ENCODE measurements around the gene OTULIN.

OTULIN gene

GRCh38 chr5:14660833-14661232, 3.7 kb upstream of the OTULIN start (continued):
- TF ChIP-seq, protein P1, sequence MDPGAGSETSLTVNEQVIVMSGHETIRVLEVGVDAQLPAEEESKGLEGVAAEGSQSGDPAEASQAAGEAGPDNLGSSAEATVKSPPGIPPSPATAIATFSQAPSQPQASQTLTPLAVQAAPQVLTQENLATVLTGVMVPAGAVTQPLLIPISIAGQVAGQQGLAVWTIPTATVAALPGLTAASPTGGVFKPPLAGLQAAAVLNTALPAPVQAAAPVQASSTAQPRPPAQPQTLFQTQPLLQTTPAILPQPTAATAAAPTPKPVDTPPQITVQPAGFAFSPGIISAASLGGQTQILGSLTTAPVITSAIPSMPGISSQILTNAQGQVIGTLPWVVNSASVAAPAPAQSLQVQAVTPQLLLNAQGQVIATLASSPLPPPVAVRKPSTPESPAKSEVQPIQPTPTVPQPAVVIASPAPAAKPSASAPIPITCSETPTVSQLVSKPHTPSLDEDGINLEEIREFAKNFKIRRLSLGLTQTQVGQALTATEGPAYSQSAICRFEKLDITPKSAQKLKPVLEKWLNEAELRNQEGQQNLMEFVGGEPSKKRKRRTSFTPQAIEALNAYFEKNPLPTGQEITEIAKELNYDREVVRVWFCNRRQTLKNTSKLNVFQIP (CRISPR knock-in tag; IDR thresholded peaks at IDR 0.05; ENCODE audit: borderline replicate concordance, low read depth), result no peak
- no peak for TF ChIP-seq ZNF8 (CRISPR knock-in tag; IDR thresholded peaks at IDR 0.05)
- TF ChIP-seq RARB (CRISPR knock-in tag; IDR thresholded peaks at IDR 0.05), result no peak

DNA sequence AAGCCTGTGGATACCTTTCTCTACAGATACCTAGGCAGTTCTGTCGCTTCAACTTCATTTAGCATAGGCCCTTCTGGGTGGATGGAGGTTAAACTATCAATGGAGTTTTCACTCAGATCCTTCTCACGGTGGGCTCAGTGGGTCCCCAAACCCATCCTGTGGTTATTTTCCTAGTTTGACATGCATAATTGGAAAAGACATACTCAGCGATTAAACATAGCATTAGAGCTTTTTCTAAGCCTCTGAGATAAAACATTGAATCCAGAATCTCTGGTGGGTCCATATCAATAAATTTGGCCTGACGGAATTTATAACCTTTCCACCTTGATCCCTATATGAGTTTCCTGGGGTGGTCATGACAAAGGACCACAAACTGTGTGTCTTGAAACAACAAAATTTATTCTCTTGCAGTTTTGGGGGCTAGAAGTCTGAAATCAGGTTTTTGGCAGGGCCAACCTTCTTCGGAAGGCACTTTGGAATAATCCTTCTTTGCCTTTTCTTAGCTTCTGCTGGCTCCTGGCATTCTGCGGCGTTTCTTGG, 1.7 kb upstream of the OTULIN start:
- TF ChIP-seq ESRRG (CRISPR knock-in tag; IDR thresholded peaks at IDR 0.05) (no peak), ZNF8 (CRISPR knock-in tag; IDR thresholded peaks at IDR 0.05) (no peak), GLIS3 (CRISPR knock-in tag; IDR thresholded peaks at IDR 0.05) (no peak), ZFP3 (CRISPR knock-in tag; IDR thresholded peaks at IDR 0.05) (no peak), ZC3H10 (CRISPR knock-in tag; IDR thresholded peaks at IDR 0.05) (no peak), ZNF70 (CRISPR knock-in tag; IDR thresholded peaks at IDR 0.05) (no peak)
- TF ChIP-seq, protein P2, sequence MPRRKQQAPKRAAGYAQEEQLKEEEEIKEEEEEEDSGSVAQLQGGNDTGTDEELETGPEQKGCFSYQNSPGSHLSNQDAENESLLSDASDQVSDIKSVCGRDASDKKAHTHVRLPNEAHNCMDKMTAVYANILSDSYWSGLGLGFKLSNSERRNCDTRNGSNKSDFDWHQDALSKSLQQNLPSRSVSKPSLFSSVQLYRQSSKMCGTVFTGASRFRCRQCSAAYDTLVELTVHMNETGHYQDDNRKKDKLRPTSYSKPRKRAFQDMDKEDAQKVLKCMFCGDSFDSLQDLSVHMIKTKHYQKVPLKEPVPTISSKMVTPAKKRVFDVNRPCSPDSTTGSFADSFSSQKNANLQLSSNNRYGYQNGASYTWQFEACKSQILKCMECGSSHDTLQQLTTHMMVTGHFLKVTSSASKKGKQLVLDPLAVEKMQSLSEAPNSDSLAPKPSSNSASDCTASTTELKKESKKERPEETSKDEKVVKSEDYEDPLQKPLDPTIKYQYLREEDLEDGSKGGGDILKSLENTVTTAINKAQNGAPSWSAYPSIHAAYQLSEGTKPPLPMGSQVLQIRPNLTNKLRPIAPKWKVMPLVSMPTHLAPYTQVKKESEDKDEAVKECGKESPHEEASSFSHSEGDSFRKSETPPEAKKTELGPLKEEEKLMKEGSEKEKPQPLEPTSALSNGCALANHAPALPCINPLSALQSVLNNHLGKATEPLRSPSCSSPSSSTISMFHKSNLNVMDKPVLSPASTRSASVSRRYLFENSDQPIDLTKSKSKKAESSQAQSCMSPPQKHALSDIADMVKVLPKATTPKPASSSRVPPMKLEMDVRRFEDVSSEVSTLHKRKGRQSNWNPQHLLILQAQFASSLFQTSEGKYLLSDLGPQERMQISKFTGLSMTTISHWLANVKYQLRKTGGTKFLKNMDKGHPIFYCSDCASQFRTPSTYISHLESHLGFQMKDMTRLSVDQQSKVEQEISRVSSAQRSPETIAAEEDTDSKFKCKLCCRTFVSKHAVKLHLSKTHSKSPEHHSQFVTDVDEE (CRISPR knock-in tag; IDR thresholded peaks at IDR 0.05), result no peak
- TF ChIP-seq, protein P1 (CRISPR knock-in tag; IDR thresholded peaks at IDR 0.05; ENCODE audit: borderline replicate concordance, low read depth), result no peak
- ATAC-seq, result no peak

- peak; percentile 70 for ATAC-seq
- TF ChIP-seq ESRRG (CRISPR knock-in tag; IDR thresholded peaks at IDR 0.05) (no peak), TOX (CRISPR knock-in tag; IDR thresholded peaks at IDR 0.05; ENCODE audit: borderline replicate concordance) (no peak), ZNF70 (CRISPR knock-in tag; IDR thresholded peaks at IDR 0.05) (no peak), ZNF565 (CRISPR knock-in tag; conservative IDR thresholded peaks at IDR 0.05; ENCODE audit: low read depth) (no peak), ZFP3 (CRISPR knock-in tag; IDR thresholded peaks at IDR 0.05) (no peak), PATZ1 (CRISPR knock-in tag; IDR thresholded peaks at IDR 0.05; ENCODE audit: borderline replicate concordance) (no peak), CSRNP3 (CRISPR knock-in tag; IDR thresholded peaks at IDR 0.05) (no peak), SNAI2 (CRISPR knock-in tag; IDR thresholded peaks at IDR 0.05) (no peak), BACH2 (CRISPR knock-in tag; IDR thresholded peaks at IDR 0.05; ENCODE audit: borderline replicate concordance) (no peak), ZC3H10 (CRISPR knock-in tag; IDR thresholded peaks at IDR 0.05) (no peak), OSR1 (CRISPR knock-in tag; IDR thresholded peaks at IDR 0.05) (no peak), GLIS3 (CRISPR knock-in tag; IDR thresholded peaks at IDR 0.05) (no peak), PPARA (CRISPR knock-in tag; IDR thresholded peaks at IDR 0.05; ENCODE audit: borderline replicate concordance) (no peak), ZNF8 (CRISPR knock-in tag; IDR thresholded peaks at IDR 0.05) (no peak), CSDC2 (CRISPR knock-in tag; IDR thresholded peaks at IDR 0.05) (no peak), ISL1 (CRISPR knock-in tag; IDR thresholded peaks at IDR 0.05) (no peak), TCF4 (CRISPR knock-in tag; IDR thresholded peaks at IDR 0.05; ENCODE audit: borderline replicate concordance) (no peak)
- TF ChIP-seq, protein P1 (CRISPR knock-in tag; IDR thresholded peaks at IDR 0.05; ENCODE audit: borderline replicate concordance, low read depth), result no peak
- TF ChIP-seq, protein P2 (CRISPR knock-in tag; IDR thresholded peaks at IDR 0.05), result no peak
Observed at GRCh38 chr5:14663734-14664269, 716 bp upstream of the OTULIN start.

Measured in SK-N-SH treated with all-trans-retinoic acid at 6 μM for 48 hours (cell line).